Tracheal epithelial cell (primary cell): ENCODE measurements around the gene KLF15. TPM values are rescaled to one million over a fixed set of nuclear protein-coding genes. Genes with fewer than 3 reads are reported as not detected.

Source experiments
- total RNA-seq: library from RNA; depleted of rRNA; stranded (reverse); fragments of >200 nt; gene quantifications from 2 replicates; pipeline ENCODE4 v1.2.1, GENCODE V29; 2014

Gene KLF15
- total RNA-seq = 3.2 TPM in 1 of 2 replicates, not detected in the other

DNA sequence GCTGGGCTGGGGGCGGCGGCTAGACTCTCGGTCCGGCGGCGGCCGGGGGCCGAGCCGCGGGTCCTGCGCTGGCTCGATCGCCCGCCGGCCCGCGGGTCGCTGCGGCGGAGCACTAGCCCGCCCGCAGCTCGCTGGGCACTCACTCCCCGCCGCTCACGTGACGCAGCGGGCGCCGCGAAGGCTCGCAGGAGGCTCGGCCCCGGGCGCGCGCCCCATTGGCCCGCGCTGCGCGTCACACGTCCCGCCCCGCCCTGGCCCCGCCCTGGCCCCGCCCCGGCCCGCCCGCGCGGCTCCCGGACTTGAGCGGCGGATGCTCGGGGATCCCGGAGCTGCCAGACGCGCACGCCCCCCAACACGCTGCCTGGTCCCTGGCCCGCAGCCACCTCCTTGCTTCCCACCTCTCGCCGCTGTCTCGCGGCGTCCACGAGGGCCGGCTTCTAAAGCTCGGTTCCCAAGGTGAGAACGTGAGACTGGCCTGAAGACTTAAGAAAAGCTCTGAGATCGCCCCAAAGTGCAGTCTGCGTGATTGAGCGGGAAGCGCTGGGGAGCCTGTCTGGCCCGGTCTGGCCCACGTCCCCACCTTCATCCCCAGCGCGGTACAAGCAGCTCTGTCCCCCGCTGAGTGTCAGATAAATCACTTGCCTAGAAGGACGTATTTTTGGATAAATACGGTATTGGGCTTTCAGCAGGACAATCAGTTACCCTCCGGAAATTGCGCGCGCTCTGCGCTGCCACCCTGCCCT is at the start of gene KLF15:
Gene KLF15 (minus strand): TSS at position 114 of the 743 bp plus-strand sequence. CDS start 4,486 bp downstream, outside the sequence.

GRCh38 chr3:126394179-126394976 is 37.2 kb upstream of the KLF15 start, which contains the start of gene CFAP100:
TSS of gene CFAP100 (plus strand) at chr3:126394909. CDS start at chr3:126396001, 1,092 bp downstream.

Other genes with a start within 250 kb of the KLF15 start
- gene ALDH1L1, start 176.8 kb downstream of the KLF15 start, total RNA-seq = 0.72 and 5.5 TPM in 2 replicates
- gene CFAP100, start 37.5 kb upstream of the KLF15 start, total RNA-seq = not detected in 2 replicates
- 30.8 and 34.1 TPM in 2 replicates for gene ZXDC, start 118.5 kb upstream of the KLF15 start, total RNA-seq
- gene UROC1, start 160.4 kb upstream of the KLF15 start, total RNA-seq = not detected in 2 replicates
- gene CHST13, start 166.7 kb upstream of the KLF15 start, total RNA-seq = 0.24 TPM in 1 of 2 replicates, not detected in the other
- not detected in 2 replicates for gene C3orf22, start 201.5 kb upstream of the KLF15 start, total RNA-seq